Measurements from ENCODE around the gene TNS1. TPM values are rescaled to one million over a fixed set of nuclear protein-coding genes. Genes with fewer than 3 reads are reported as not detected.

The TNS1 gene
- total and polyA plus RNA-seq, 9 of the 15 experiments (the other 6 are each of a cell fraction or from before 2014, with no cell fraction given): 0.13 to 2.7 (median 0.77) TPM

GRCh38 chr2:217801115-217801531 is 201.7 kb downstream of the TNS1 start (continued):
- TF ChIP-seq ZNF408 (CRISPR knock-in tag; IDR thresholded peaks at IDR 0.05; ENCODE audit: low read depth) (no peak), ARHGAP35 (IDR thresholded peaks at IDR 0.05; ENCODE audit: partially characterized antibody) (no peak), MTA2 (IDR thresholded peaks at IDR 0.05; ENCODE audit: low read depth) (no peak), KDM1A (IDR thresholded peaks at IDR 0.05) (no peak), KDM4B (IDR thresholded peaks at IDR 0.05; ENCODE audit: borderline replicate concordance in 2 of 2, low read depth in 1 of 2) (no peak), NCOA4 (IDR thresholded peaks at IDR 0.05; ENCODE audit: partially characterized antibody) (no peak), BCL6 (CRISPR knock-in tag; IDR thresholded peaks at IDR 0.05) (no peak), ZC3H11A (IDR thresholded peaks at IDR 0.05; ENCODE audit: low read depth, low read length) (no peak), NFIC (IDR thresholded peaks at IDR 0.05) (no peak), HNRNPK (IDR thresholded peaks at IDR 0.05; ENCODE audit: low read depth, low read length, poor library complexity, severe bottlenecking) (no peak), TFAP4 (CRISPR knock-in tag; IDR thresholded peaks at IDR 0.05; ENCODE audit: borderline replicate concordance) (peak; percentile 45; the same call in 1 of the 2 replicates), ZBTB33 (CRISPR knock-in tag; IDR thresholded peaks at IDR 0.05) (no peak), EP400 (IDR thresholded peaks at IDR 0.05) (no peak), TAL1 (IDR thresholded peaks at IDR 0.05) (no peak), REST (IDR thresholded peaks at IDR 0.05; ENCODE audit: borderline replicate concordance) (peak; percentile 12; the same call in 1 of the 2 replicates), REST (CRISPR knock-in tag; IDR thresholded peaks at IDR 0.05; ENCODE audit: low read depth) (no peak)

All from K562 (cell line).